Stimulated activated CD4-positive, alpha-beta T cell treated with anti-CD3 and anti-CD28 coated beads, Interleukin-1b, Interleukin-23, amount 100 ng/mL, for 4 hours (primary cell): ENCODE results near the gene POLR1A.

Source experiments
- DNase-seq, 2 donors: peaks; one replicate each; pipeline ENCODE4 v3.0.0-alpha.2; 2020; ENCODE audit warnings: low read depth in 2 of 2

POLR1A gene

DNA sequence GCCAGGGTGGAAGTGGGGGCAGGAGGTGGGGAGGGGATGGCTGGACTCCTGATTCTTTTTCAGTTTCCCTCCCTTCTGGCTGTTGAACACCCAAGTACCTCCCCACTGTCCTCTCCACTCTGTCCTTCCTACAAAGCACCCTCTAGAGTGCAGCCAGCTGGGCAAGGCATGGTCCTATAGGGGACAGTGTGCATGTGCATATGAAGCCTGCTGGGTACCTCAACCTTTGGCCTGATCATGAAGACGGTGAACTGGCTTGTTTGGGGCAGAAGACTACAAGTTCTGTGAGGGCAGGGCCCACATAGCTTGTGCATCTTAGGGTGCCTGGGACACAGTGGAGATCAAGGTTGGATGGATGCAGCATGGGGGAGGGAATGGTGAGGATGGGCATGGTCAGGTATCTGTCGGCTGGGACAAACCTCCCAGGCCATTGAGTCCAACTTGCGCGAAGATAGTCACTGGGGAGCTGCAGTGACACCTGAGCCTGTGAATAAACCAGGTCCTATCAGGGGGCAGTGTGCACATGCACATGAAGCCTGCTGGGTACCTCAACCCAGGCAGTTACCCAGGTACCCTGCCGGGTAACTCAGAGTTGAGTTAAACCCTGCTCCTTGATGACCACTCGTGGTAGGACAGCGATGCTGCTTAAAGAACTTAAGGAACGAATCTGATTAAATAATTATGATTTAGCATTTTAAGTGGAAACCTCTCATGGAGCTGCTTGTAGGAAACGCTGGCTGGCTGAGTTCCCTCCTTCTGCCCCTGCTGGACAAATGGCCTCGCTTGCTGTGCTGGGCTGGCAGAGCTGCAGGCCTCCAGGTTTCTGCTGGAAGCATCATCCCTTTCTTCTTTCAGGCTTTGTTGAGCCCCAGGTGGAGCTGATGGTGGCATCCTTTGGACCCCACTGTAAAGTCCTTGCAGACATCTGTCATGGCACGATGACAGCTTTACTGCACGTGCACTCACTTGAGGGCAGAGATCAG is 84.0 kb downstream of the POLR1A start:
- no peak for DNase-seq

DNA sequence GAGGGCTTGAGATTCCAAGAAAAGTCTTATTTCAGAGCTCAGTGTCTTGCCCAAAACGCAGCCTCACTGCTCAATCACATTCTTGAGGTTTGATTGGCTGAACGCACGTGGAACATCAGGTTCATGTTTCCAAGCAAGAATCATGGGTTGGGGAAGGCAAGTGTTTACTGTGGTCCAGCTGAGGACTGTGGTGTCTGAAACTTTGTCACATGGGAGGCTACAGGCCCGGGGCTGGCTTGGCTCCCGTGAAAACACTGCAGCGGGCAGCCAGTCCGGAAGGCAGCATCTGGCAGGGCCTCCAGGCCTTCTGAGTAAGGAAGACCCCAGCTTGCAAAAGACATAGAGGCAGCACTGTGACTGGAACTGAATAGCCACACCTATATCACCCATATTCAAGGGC is 84.7 kb downstream of the POLR1A start:
- no peak for DNase-seq

DNA sequence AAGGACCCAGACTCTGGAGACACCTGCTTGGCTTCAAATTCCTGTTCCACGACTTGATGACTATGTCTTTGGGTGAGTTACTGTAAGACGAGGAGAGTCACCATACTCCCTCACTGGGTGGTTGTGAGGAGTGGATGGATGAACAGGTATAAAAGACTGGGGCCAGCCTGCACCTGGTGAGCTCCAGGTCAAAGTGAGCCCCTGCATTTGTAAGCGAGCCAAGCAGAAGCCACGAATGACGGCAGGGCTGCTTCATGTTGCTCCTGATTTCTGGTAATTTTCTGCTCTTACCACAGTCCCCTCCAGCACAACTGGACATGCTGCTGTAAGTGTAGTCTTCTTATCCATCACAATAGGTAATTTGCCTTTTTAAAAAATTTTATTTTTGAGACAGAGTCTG is 86.6 kb downstream of the POLR1A start:
- DNase-seq: no peak

DNA sequence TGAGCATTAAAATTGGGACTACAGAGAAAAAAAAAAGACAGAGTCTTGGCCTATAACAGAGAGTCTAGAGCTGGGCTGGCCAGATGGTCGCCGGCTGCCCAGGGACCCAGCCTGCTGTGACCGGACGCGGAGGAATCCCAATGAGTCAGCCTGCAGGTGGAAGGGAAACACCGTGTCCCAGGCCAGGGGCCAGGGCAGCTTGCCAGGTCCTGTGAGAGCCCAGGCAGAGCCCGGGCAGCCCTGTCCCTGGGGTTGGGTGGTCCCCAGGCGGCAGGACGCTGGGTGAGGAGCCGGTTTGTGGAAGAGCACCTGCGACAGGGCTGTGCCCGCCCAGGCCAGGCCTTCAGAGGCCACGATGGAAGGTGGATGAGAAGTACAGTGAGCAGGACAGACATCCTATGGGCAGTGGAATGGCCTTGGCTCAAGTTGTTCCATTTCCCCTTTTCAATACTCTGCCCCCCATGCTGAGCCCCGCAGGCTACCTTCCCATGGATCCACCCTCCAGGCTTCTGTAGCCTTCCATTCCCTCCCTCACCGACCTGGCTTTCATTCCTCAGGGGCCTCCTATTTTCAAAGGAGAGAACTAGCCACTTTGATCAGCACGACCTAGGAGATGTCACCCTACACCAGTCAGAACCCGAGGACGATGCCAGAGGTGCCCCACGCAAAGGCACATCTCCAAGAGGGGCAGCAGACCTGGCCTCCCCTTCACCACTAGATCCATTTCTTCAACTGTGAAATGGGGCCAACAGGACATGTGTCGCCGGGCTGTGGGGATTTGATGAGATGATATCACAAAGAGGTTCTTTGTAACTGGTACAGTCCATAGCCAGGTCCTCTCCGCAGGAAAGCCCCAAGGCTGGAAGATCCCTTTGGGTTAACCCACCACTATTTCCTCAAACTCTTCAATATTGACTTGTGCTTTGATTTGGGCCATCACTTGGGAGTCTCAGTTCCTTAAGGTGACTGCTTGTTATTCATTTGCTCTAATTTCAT is 87.5 kb downstream of the POLR1A start:
- no peak for DNase-seq

DNA sequence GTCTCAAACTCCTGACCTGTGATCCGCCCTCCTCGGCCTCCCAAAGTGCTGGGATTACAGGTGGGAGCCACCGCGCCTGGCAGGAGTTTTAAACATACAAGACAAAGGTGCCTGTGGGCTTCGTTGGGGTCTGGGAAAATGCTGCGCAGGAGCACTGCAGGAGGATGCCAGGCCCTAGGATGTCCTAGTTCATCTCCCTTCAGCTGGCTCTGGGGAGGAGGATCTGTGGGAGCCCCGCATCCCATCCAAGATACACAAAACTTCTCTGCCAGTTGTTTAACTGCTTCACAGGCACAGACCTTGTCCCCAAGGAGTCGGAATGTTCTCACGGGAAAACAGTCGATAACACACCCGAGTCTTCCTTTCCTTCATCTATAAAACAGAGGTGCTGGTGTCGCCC is 89.1 kb downstream of the POLR1A start:
- no peak for DNase-seq

DNA sequence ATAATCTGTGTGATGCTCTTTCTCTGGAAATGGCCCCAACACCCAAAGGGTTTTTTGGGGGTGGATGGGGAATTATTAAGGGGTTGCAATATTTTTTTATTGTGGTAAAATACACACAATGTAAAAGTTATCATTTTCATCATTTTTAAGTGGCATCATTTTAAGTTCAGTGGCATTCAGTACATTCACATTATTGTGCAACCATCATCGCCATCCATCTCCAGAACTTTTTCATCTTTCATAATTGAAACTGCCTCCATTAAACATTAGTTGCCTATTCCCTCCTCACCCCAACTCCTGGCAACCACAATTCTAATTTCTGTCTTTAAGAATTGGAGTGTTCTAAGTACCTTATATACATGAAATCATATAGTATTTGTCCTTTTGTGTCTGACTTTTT is 90.0 kb downstream of the POLR1A start:
- DNase-seq: no peak

DNA sequence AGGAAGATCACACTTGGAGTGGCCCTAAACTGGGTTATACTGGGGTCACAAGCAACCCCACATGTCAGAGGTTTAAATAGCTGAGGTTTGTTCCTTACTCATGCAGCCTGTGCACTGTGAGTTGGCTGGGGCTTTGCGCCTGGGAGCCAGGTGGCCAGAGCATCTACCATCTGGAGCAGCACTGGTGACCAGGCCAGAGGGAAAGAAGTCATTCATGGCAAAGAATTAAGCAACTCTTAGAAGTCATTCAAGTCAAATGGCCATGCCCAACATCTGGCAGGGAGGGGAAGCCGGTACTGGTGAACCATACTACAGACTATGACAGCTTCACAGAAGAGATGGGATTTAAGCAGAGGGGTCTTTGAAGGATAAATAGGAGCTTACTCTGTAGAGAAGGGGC is 90.7 kb downstream of the POLR1A start:
- no peak for DNase-seq

DNA sequence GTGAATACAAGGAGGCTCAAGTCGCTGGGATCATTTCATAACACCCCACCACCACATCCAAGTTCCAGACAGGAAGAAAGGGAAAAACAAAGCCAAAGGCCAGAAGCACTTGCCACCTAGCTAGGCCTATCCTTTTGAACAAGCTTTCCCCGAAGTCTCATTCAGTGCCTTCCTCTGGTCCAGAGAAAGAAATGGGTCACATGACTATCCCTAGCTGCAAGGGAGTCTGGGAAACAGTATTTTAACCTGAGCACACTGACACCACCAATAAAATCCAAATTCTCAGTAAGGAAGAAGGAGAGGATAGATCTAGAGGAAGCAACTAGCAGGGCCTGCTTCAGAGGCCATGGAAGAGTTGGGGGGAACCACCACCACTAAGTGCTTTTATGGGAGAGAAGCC is 91.2 kb downstream of the POLR1A start:
- no peak for DNase-seq

DNA sequence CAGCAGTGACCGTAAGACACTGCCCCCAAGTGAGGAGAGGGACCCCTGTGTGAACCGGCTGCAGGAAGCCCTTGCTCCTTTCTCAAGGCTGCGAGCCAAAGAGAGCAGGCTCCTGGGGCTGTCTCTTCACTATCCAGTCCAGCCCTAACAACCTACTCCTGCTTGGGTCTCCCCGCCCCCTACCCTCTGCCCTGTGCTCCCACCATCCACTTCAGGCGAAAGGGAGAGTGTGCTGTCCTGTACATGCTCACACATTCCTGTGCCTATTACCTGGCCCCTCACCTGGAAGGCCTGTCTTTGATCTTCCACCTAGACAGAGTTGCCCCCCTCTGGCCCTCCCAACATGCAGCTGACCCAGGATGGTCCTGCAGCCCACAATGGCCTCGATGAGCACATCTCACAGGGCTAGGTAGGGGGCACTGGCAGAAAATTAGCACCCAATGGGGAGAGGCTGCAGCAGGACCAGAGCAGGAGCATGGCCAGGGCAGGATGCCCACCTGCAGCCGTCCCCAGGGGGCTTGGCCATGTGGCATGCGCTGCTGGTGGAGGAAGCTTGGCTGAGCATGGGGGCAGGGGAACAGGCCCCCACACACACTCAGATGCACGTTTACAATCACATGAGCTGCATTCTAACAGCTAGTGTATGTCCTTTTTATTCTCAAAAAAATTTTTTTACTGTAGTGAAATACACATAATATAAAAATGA is 93.5 kb downstream of the POLR1A start:
- DNase-seq: no peak

DNA sequence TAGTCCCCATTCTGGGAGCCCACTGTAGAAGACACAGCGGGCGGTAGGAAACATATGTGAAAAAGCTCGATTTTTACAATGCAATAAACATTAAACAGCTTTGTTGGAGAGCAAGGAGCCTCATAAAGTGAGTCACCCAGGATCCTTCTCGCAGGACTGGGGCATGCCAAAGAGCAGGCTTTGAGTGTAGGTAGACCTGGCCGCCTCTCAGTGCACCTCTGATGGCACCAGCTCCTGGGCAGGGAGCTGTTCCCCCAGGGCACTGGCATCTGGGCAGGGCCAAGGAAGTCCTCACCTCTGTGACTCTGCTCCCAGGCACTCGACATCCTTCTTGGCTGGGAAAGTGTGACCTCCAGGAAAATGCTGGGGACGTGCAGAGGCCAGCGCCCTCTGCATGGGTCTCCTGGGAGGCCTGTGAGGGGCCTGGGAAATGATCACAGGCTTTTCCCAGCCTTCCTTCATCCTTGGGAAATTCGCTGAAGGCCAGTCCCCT is 94.2 kb downstream of the POLR1A start:
- DNase-seq: no peak

DNA sequence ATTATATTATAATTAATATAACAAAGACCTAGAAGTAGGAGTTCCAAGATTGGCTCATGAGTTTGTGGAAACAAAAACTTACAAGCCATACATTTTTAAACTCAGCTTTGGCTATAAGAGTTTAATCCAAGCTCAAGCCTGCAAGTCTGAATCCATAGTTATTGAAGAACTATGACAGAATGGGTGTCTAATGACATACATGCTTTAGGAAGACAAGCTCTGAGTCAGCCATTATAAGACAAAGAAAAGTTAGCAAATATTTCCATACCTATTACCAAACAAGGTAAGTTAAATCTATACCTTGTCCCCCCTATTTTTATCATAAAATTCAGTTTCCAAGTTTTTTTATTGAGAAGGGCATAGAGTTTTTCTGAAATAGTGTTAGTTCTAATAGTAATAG is 95.6 kb downstream of the POLR1A start:
- no peak for DNase-seq

DNA sequence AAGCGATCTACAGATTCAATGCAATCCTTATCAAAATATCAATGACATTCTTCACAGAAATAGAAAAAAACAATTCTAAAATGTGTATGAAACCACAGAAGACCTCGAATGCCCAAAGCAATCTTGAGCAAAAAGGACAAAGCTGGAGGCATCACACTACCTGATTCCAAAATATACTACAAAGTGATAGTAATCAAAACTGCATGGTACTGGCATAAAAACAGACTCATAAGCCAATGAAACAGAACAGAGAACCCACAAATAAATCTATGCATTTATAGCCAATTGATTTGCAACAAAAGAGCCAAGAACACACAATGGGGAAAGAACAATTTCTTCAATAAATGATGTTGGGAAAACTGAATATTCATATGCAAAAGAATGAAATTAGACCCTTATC is 99.2 kb downstream of the POLR1A start:
- DNase-seq: no peak

DNA sequence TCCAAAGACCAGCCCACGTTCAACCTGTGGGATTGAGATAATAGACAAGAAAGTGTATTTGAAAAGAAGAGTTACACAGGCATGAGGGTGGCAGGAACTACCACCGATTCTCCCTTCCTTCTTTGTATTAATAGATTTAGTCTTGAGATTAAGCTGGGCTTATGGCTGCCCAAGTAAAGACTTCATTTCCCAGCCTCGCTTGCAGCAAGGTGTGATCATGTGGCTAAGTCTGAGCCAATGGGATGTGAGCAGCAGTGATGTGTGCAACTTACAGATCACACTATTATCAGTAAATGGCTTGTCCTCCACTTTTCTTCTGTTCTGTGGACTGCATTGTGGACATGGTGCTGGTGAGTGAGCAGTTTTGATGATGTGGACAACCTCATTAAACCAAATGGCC is 101.7 kb downstream of the POLR1A start:
- no peak for DNase-seq

DNA sequence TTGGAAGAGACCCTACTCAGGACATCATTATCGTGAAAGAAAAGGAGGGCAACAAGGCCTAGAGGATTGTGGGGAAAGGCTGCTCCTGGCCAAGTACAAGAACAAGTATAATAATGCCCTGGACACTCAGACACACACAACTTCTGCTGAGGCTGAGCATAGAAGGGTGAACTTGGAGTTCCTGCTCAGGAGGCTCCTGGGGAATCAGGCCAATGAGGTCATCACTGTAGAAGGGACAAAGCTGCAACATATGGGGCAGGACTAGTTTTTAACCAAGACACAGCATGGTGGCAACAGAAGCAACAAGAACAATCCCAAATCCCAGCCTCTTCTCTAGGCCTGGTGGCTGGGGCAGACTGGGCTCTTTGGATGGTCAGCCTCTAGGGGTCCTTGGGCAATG is 102.6 kb downstream of the POLR1A start:
- DNase-seq: no peak

DNA sequence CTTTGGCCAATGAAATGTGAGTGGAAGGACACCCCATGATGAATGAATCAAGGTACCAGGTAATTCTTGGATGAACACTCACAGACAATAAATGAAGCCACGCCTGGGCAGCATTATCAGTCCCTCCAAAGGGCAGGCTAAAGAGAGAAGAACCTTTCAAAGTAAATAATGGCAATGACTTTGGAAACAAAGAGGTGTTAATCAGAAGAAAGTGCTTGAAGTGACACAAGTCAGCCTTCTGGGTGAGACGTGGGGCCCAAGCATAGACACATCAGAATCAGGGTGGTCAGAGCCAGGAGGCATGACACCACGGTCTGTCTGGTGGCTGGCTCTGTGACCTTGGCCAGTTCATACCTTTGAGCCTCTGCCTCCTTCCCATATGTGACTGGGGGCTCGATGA is 103.3 kb downstream of the POLR1A start:
- DNase-seq: no peak

DNA sequence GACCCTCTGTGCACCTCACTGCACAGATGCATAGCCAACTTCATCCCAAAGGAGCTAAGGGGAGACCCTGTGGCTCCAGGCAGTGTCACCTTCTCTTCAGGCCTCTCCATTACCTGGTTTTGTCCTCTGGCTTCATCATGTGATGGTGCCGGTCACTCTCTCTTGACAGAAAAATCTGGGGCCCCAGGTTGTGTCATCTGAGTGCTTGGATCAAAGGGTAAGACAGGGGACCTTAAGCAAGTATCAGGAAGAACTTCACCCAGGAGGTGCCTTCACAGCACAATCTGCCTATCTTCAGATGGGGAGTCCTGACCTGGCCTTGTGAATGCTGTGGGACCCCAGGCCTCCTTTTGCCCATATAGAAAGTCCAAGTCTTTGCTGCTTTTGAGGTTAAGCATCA is 104.4 kb downstream of the POLR1A start:
- no peak for DNase-seq

DNA sequence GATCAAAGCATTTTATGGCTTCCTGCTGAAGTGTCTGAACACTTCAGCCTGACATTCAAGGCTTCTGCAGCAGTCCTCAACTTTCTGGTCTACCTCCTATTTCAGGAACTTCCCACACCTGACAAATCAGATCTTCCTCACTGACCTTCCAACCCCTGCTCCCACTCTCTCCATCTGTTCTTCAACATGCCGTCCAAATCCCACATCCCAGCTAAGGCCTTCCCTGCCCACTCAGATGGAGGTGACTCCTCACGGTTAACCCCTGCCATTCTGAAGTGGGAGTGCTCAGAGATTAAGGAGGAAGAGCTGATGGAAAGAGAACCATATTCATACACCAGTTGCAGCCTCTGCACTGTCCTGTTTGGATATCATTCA is 104.8 kb downstream of the POLR1A start:
- DNase-seq: no peak

DNA sequence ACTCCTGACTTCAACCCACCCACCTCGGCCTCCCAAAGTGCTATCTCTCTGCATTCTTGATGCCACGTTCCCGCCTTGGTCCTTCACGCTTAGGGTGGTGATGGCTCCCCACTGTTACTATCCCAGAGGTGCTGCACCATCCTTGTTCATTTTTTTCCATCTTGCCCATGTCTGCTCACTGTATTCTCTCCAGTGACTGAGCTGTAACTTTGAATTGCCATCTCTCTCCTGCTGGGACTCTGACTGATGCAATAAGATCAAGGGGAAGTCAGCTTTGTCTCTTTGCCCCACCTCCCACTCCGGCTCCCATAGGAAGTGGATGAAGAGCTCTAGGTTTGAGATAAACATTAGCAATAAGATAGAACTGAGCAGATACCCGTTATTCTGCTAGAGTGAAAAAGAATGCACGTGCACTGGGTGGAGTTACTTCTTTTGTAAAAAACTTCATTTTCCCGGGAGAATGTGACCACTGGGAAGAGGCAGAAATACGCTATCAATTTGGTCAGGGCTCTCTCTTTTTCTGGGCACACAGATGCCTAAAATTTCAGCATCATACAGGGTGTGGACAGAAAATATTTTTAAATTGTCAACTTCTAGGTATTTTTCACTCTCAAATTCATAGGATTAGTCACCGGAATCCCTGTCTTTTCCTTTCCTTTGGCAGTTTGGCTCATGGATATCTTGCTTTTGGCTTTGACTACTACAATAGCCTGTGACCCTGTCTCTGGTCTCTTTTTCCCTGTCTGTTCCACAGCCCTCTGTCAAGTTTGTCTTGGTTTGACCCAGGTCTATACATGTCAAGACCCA is 105.4 kb downstream of the POLR1A start:
- no peak for DNase-seq

DNA sequence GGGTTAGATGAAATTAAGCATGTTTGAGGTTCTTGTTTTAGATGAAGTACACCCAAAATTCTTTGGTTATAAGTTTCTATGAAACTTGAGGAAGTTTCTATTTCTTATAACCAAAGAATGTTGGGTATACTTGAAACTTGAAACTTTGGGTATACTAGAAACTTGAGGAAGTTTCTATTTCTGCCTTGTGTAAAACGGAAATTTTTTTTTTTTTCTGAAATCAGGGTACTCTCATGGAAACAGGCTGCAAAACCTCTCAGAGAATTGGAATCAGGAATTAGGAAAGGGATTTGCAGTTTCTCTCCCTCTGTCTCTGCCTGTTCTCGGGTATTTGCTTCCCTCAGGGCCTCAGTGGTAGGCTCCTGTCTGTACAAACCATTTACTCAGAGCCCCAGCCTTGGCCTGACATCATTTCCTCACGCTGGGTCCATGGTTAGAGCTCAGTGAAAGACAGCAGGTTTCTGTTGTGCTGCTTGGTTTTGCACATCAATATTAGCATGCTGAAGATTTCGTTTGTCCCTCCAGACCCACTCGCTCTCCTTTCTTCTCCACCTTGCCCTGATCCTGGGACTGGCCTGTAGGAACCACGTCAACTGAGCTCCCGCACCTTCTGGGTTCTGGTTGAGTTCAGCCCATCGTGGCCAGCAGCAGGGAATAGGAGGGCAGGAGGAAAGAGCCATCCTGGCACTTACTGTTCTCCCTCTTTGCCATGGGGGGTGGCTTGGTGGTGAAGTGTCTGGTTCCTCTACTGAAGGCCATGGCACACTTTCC is 106.4 kb downstream of the POLR1A start:
- DNase-seq: peak in 1 of 2 donors; percentile 18
